Kidney (tissue), 14 donors: Measurements from ENCODE around the gene COPS2. TPM values are rescaled to one million over a fixed set of nuclear protein-coding genes. Genes with fewer than 3 reads are reported as not detected.
A peak's percentile ranks its signal among the peaks of the same experiment; 100 is the strongest.

Experiments used
- DNase-seq, 5 donors: peaks; one replicate each; pipeline ENCODE4 v3.0.0-alpha.2; 2013 to 2020
- FAIRE-seq: peaks from 2 replicates; lab custom pipeline; 2012; peaks lifted over from hg19 to GRCh38; lab: Jason Lieb, UNC
- H3K27ac ChIP-seq, 2 donors: one replicate each; pipeline ENCODE4 v1.7.0; 2013; ENCODE audit warnings: low read depth in 2 of 2, low read length in 2 of 2, inconsistent platforms in 1 of 2
- H3K27me3 ChIP-seq: one replicate; pipeline ENCODE4 v1.7.1; 2013; ENCODE audit warnings: low read length, inconsistent platforms; ENCODE audit not compliant: control insufficient read depth, insufficient read depth
- H3K36me3 ChIP-seq, 3 donors: one replicate each; pipeline versions ENCODE4 v1.7.0 to v1.7.1; 2013; ENCODE audit warnings: low read length in 3 of 3, control low read depth in 1 of 3, inconsistent platforms in 1 of 3; ENCODE audit not compliant: insufficient read depth in 3 of 3, control insufficient read depth in 2 of 3
- H3K4me1 ChIP-seq, 3 donors: one replicate each; pipeline versions ENCODE4 v1.7.0 to v1.7.1; 2013; ENCODE audit warnings: low read length in 3 of 3, inconsistent platforms in 1 of 3, low read depth in 1 of 3; ENCODE audit not compliant: control insufficient read depth in 2 of 3, insufficient read depth in 2 of 3
- H3K4me3 ChIP-seq, 3 donors: one replicate each; pipeline versions ENCODE4 v1.7.0 to v1.8.1; 2013; ENCODE audit warnings: low read length in 3 of 3, control low read depth in 1 of 3, inconsistent platforms in 1 of 3
- H3K9ac ChIP-seq, 3 donors: one replicate each; pipeline versions ENCODE4 v1.7.0 to v1.7.1; 2013; ENCODE audit warnings: low read length in 3 of 3, control low read depth in 1 of 3, inconsistent platforms in 1 of 3
- H3K9me3 ChIP-seq, 3 donors: one replicate each; pipeline versions ENCODE4 v1.7.0 to v1.7.1; 2013; ENCODE audit warnings: low read length in 3 of 3, control low read depth in 1 of 3, inconsistent platforms in 1 of 3; ENCODE audit not compliant: control insufficient read depth in 2 of 3, insufficient read depth in 1 of 3
- intact Hi-C: fragments of 100-400 bp; cut with DNase I; formaldehyde crosslinking; loops from one replicate; pipeline ENCODE4 v1.11.1; 2022
- polyA plus RNA-seq: library from polyadenylated mRNA; stranded (reverse); fragments of 350-450 nt; fragmentation: Illumina TruSeq; extraction: RNeasy Lipid Tissue Mini Kit (QIAGEN cat#74804); gene quantifications from one replicate; pipeline ENCODE4 v1.2.3, GENCODE V29; 2014; ENCODE audit warnings: low read depth, low replicate concordance; ENCODE audit not compliant: insufficient read depth
- total RNA-seq: library from RNA; stranded (reverse); fragmentation: NEBNext Ultra II Directional; extraction: Animal tissue kit (Norgen Biotek cat#: 25700); gene quantifications from one replicate; pipeline ENCODE4 v1.2.1, GENCODE V29; 2021
- TF ChIP-seq, protein P1 (sequence below): IDR thresholded peaks from 3 replicates; pipeline ENCODE4 v1.5.1; 2012; ENCODE audit warnings: mild to moderate bottlenecking, moderate library complexity, borderline replicate concordance; ENCODE audit not compliant: insufficient read depth; ENCODE audit errors: extremely low read depth
- donor health status: control.
- donor health status: control.
- donor health status: control.
- donor health status: control.
- donor health status: control.
- donor health status: DM: yes; HTN: yes; CAD: no.
- donor health status: Normal renal cell carcinoma (clear cell type).

COPS2 gene
- total and polyA plus RNA-seq, 2 donors from 2014 or later = 42.6 to 60.1 TPM

DNA sequence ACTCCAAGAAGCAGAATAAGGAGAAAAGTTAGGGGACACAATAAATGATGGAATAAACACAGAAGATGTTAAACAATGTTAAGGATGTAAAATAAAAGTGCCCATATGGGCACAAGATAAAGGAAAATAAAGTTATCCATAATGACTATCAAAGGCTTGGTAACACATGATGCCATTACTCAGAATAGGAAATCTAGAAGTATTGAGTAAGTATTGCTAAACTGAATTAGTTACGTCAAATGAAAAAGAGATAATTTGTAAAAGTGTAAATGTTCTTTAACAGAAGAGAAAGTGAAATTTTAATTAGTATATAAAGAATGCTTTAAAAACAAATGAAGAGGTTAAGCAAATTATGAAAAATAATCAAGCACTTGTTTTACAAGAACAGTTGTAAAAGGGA, 6.7 kb downstream of the COPS2 start:
- intact Hi-C loops = no loop called here
- DNase-seq = no peak
- no peak overlapping the region for H3K9ac ChIP-seq
- no peaks in the 10 kb centered on the region for H3K27me3 ChIP-seq
- H3K9me3 ChIP-seq = no peaks in the 10 kb centered on the region
- H3K4me1 ChIP-seq = peaks cover 0 to 7% (median 0%) of the 10 kb centered on the region in 3 donors
- peaks cover 0 to 6% (median 0%) of the 10 kb centered on the region in 3 donors for H3K36me3 ChIP-seq
- TF ChIP-seq, protein P1, sequence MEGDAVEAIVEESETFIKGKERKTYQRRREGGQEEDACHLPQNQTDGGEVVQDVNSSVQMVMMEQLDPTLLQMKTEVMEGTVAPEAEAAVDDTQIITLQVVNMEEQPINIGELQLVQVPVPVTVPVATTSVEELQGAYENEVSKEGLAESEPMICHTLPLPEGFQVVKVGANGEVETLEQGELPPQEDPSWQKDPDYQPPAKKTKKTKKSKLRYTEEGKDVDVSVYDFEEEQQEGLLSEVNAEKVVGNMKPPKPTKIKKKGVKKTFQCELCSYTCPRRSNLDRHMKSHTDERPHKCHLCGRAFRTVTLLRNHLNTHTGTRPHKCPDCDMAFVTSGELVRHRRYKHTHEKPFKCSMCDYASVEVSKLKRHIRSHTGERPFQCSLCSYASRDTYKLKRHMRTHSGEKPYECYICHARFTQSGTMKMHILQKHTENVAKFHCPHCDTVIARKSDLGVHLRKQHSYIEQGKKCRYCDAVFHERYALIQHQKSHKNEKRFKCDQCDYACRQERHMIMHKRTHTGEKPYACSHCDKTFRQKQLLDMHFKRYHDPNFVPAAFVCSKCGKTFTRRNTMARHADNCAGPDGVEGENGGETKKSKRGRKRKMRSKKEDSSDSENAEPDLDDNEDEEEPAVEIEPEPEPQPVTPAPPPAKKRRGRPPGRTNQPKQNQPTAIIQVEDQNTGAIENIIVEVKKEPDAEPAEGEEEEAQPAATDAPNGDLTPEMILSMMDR = no peak
- no peak overlapping the region for H3K27ac ChIP-seq
- H3K4me3 ChIP-seq = no peak overlapping the region
- no peak for FAIRE-seq

DNA sequence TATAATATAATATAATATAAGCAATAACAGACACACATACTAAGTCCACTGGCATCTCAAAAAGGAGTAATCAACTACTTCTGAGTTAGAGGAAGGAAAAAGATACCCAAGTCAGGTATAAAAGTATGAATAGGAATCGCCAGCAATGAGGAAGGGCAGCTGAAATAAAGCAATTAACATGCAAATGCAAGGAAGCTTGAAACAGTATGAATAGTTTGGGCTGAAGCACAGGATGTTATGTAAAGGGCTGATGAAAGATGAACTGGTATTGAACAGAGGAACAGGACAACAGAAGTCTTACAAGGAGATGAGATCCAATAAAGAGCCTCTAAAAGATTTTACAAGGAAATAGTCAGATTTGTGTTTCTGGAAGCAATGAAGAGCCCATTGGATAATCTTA, 7.1 kb downstream of the COPS2 start:
- Histone ChIP-seq H3K4me3 (no peak overlapping the region), H3K9me3 (no peaks in the 10 kb centered on the region), H3K36me3 (peaks cover 0 to 6% (median 3%) of the 10 kb centered on the region in 3 donors), H3K4me1 (peaks cover 0 to 3% (median 0%) of the 10 kb centered on the region in 3 donors), H3K9ac (no peak overlapping the region), H3K27me3 (no peaks in the 10 kb centered on the region), H3K27ac (no peak overlapping the region)
- FAIRE-seq = no peak
- no peak for DNase-seq
- TF ChIP-seq, protein P1 = no peak
- intact Hi-C loops = no loop called here

DNA sequence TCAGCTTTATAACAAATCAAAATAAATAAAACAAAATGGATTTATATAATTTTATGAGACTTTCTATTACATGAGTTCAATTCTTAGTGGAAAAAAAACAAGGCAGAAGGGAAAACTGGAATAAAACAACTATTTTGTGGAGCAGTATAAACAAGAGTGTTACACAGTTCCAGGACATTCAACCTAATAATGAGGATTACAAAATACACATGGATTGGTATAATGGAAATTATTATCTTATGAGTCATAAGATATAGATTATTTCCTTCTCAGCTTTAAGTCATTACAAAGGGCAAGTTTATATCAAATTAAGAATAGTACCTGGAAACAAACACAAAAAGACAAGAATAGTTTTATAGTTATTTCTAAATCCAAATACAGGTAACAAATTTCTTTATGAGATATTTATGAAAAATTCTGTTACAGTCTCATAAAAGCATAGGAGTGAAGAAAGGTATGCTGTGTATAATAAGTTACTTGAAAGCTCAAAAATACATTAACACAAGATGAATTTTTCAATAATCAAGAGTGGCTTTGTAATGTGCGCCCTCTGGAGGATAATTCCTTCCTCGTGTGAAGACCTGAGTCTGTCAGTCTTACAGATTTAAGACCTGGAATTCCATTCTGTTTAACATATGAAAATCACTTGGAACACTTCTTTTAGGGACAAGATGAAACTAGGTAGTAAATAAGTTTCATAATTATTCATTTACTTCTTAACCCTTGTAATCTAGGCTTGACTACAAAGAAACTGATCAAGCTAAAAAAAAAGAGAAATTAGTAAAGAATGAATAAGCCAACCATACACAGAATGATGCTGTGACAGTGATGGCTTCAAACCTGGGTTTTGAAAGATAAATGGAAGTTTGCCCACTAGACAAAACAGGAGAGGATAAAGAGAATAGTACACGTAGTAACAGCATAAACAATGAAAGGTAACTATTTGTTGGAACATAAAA, 9.5 kb downstream of the COPS2 start:
- Histone ChIP-seq H3K9me3 (no peaks in the 10 kb centered on the region), H3K4me1 (no peaks in the 10 kb centered on the region), H3K9ac (no peak overlapping the region), H3K27ac (no peak overlapping the region), H3K4me3 (no peak overlapping the region), H3K36me3 (peaks cover 11 to 21% (median 17%) of the 10 kb centered on the region in 3 donors), H3K27me3 (no peaks in the 10 kb centered on the region)
- DNase-seq (peak in 3 of 5 donors; percentile 44 to 78 (median 64)), FAIRE-seq (peak; percentile 74)
- TF ChIP-seq, protein P1 = peak; percentile 48
- intact Hi-C loops = no loop called here
